Measurements from ENCODE around the gene METTL25. TPM values are rescaled to one million over a fixed set of nuclear protein-coding genes. Genes with fewer than 3 reads are reported as not detected.

Gene METTL25
- polyA plus RNA-seq, 2 of the 4 experiments (the other 2 are of a cell fraction), result 3.8 to 6.3 TPM

GRCh38 chr12:82426081-82426480, 67.8 kb downstream of the METTL25 start:
- no peak overlapping the region for H3K4me2 ChIP-seq
- TF ChIP-seq JUNB (IDR thresholded peaks at IDR 0.05), result no peak
- TF ChIP-seq BCL3 (IDR thresholded peaks at IDR 0.05), result no peak
- TF ChIP-seq HOXB5 (CRISPR knock-in tag; IDR thresholded peaks at IDR 0.05), result no peak
- TF ChIP-seq FOSL2 (IDR thresholded peaks at IDR 0.05), result no peak
- no peak for TF ChIP-seq FOSL2 (CRISPR knock-in tag; IDR thresholded peaks at IDR 0.05)
- TF ChIP-seq REST (IDR thresholded peaks at IDR 0.05), result no peak
- TF ChIP-seq MYC (IDR thresholded peaks at IDR 0.05; ENCODE audit: borderline replicate concordance, low read length), result no peak
- TF ChIP-seq CBX2 (IDR thresholded peaks at IDR 0.05; ENCODE audit: borderline replicate concordance, low read depth), result no peak
- no peak for TF ChIP-seq ZC3H11A (IDR thresholded peaks at IDR 0.05)
- TF ChIP-seq ZFP36 (IDR thresholded peaks at IDR 0.05; ENCODE audit: borderline replicate concordance, partially characterized antibody), result no peak
- no peak for TF ChIP-seq BHLHE40 (IDR thresholded peaks at IDR 0.05; ENCODE audit: low read depth, low read length)
- TF ChIP-seq POLR2A (IDR thresholded peaks at IDR 0.05; ENCODE audit: low read length), result no peak
- TF ChIP-seq ZSCAN20 (CRISPR knock-in tag; IDR thresholded peaks at IDR 0.05), result no peak
- no peak for TF ChIP-seq JUN (IDR thresholded peaks at IDR 0.05)
- no peak for TF ChIP-seq RFX5 (IDR thresholded peaks at IDR 0.05)
- TF ChIP-seq SREBF2 (IDR thresholded peaks at IDR 0.05), result no peak
- TF ChIP-seq MAZ (IDR thresholded peaks at IDR 0.05; ENCODE audit: borderline replicate concordance, low read depth, low read length), result no peak
- TF ChIP-seq EP300 (IDR thresholded peaks at IDR 0.05), result no peak
- no peak for TF ChIP-seq ATOH8 (CRISPR knock-in tag; IDR thresholded peaks at IDR 0.05; ENCODE audit: low read depth)
- no peak for TF ChIP-seq HES2 (IDR thresholded peaks at IDR 0.05)
- TF ChIP-seq USF2 (IDR thresholded peaks at IDR 0.05), result no peak
- H3K4me3 ChIP-seq, result no peak overlapping the region
- H3K9me3 ChIP-seq, result no peaks in the 10 kb centered on the region
- ChIA-PET POLR2A (no interaction called here), CTCF (interaction anchor here (0.6 to 1.7 kb wide), 4 partner anchors 10 to 49 kb away, joined by 3 to 7 read pairs (median 4); no protein-coding TSS in a partner anchor)
- H3K4me1 ChIP-seq, result no peaks in the 10 kb centered on the region
- DNase-seq (ENCODE audit: low read depth in 1 of 2, low spot score in 1 of 2), result no peak
- no peak for ATAC-seq
- 59% methylated on average over 4 of the region's 4 CpGs for WGBS (ENCODE audit: missing lambda C conversion rate)
- no peak for FAIRE-seq
- H3K27ac ChIP-seq, result no peak overlapping the region

GRCh38 chr12:82426586-82426985, 68.3 kb downstream of the METTL25 start:
- DNase-seq (ENCODE audit: low read depth in 1 of 2, low spot score in 1 of 2) (no peak), ATAC-seq (no peak), FAIRE-seq (no peak)
- Histone ChIP-seq H3K4me3 (no peak overlapping the region), H3K9me3 (no peaks in the 10 kb centered on the region), H3K4me2 (no peak overlapping the region), H3K4me1 (no peaks in the 10 kb centered on the region), H3K27ac (no peak overlapping the region)
- ChIA-PET POLR2A (no interaction called here), CTCF (interaction anchor here (1.1 to 1.7 kb wide), 3 partner anchors 9 to 46 kb away, joined by 3 to 7 read pairs (median 4); no protein-coding TSS in a partner anchor)
- WGBS (ENCODE audit: missing lambda C conversion rate), result 67% methylated on average over 2 of the region's 2 CpGs
- TF ChIP-seq SREBF2 (IDR thresholded peaks at IDR 0.05), result no peak
- TF ChIP-seq E2F6 (IDR thresholded peaks at IDR 0.05; ENCODE audit: borderline replicate concordance, low read depth), result no peak
- no peak for TF ChIP-seq ELK1 (IDR thresholded peaks at IDR 0.05; ENCODE audit: low read depth, low read length)
- no peak for TF ChIP-seq TFCP2L1 (CRISPR knock-in tag; IDR thresholded peaks at IDR 0.05)
- no peak for TF ChIP-seq CHD2 (IDR thresholded peaks at IDR 0.05; ENCODE audit: low read length, partially characterized antibody)
- no peak for TF ChIP-seq JUNB (IDR thresholded peaks at IDR 0.05)
- no peak for TF ChIP-seq EHF (CRISPR knock-in tag; IDR thresholded peaks at IDR 0.05)
- no peak for TF ChIP-seq KDM1A (IDR thresholded peaks at IDR 0.05; ENCODE audit: low read depth)
- TF ChIP-seq BHLHE40 (IDR thresholded peaks at IDR 0.05; ENCODE audit: low read depth, low read length), result no peak
- no peak for TF ChIP-seq POLR2AphosphoS2 (conservative IDR thresholded peaks at IDR 0.05; ENCODE audit: low read length)
- TF ChIP-seq CBX2 (IDR thresholded peaks at IDR 0.05; ENCODE audit: borderline replicate concordance, low read depth), result no peak

Data from A549 (cell line).